Endothelial cell of hepatic sinusoid (primary cell): ENCODE measurements around the gene MINDY4.

Experiments
- in situ Hi-C: cut with HindIII; loops from 2 replicates; pipeline ENCODE4 v1.10.0; 2017; ENCODE audit warnings: low sequenced_read_pairs

The MINDY4 gene

DNA sequence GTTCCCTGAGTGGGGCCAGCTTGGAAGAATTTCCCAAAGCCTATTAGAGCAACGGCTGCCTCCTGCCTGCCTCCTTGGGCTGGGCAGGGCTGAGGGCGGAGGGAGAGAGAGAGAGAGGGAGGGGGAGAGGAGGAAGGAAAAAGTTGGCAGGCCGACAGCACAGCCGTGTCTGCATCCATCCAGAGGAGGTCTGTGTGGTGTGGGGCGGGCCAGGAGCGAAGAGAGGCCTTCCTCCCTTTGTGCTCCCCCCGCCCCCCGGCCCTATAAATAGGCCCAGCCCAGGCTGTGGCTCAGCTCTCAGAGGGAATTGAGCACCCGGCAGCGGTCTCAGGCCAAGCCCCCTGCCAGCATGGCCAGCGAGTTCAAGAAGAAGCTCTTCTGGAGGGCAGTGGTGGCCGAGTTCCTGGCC lies 140.3 kb downstream of the MINDY4 start, which contains the start of gene AQP1:
TSS of gene AQP1 (plus strand) at position 293 of the 409 bp plus-strand sequence. CDS start at position 350, 57 bp downstream.
- in situ Hi-C loops: no loop called here

DNA sequence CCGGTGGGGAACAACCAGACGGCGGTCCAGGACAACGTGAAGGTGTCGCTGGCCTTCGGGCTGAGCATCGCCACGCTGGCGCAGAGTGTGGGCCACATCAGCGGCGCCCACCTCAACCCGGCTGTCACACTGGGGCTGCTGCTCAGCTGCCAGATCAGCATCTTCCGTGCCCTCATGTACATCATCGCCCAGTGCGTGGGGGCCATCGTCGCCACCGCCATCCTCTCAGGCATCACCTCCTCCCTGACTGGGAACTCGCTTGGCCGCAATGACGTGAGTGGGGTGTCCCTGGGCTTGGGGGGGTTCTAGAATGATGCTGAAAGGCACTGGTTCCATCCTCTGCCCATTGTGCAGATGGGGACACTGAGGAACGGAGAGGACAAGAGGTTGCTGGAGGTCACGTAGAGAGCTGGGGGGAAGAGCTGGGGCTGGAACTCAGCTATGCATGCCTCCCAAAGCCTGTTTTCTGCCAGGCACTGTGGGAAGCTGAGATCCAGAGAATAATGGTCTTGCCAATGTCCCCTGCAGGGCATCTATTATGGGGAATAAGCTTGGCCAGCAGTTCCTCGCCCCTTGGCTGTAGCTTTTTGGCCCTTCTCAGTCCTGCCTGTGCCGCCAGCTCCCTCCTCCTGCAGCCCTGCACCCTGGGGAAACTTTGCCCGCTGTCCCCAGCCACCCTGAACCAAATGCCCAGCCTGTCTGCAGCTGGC lies 141.0 kb downstream of the MINDY4 start:
- in situ Hi-C loops: no loop called here

DNA sequence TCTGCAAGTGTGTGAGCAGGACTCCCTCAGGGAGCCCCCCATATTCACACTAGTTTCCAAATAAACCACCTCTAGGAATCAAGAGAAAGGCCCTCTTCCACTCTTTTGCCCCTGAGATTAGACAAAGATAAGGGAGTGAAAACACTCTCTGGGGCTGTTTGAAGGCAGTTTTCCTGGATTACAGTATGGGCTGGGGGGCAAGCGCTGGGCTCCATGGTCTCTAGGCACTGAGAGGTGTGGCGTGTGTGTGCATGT lies 141.4 kb downstream of the MINDY4 start:
- in situ Hi-C loops: no loop called here

DNA sequence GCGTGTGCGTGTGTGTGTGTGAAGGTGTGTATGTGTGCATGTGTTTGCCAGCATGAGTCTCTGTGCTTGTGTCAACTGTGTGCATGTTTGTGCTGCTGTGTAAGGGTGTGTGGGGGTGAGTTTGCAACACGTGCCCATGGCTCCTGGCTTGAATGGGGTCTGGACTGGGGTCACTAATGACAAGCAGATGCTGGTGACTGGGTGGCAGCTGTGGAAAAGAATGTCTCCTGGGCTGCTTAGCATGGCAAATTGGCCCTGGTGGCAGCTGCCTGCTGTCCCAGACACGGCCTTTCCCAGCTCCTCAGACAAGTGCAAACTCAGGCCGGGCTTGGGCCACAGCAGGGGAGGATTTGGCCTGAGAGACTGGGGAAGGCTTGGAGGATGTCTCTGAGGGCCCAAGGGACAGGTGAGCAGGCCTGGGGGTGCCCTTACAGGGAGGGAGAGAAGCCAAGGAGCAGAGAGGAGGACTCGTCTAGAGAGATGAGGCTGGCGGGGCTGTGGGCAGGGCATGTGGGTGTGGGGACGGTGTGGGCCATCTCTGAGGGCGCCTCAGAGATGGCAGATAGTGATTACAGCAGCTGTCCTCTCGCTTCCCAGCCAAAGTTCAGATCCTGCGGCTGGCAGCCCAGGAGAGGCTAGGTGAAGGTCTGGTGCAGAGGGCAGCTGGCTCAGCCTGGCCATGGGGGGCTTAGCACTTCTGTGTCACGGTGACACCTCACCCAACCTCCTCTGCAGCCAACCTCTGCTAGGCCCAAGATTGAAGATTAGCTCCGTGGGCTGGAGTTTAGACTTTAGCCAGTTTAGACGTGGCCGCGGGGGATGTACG lies 142.0 kb downstream of the MINDY4 start:
- in situ Hi-C loops: no loop called here

DNA sequence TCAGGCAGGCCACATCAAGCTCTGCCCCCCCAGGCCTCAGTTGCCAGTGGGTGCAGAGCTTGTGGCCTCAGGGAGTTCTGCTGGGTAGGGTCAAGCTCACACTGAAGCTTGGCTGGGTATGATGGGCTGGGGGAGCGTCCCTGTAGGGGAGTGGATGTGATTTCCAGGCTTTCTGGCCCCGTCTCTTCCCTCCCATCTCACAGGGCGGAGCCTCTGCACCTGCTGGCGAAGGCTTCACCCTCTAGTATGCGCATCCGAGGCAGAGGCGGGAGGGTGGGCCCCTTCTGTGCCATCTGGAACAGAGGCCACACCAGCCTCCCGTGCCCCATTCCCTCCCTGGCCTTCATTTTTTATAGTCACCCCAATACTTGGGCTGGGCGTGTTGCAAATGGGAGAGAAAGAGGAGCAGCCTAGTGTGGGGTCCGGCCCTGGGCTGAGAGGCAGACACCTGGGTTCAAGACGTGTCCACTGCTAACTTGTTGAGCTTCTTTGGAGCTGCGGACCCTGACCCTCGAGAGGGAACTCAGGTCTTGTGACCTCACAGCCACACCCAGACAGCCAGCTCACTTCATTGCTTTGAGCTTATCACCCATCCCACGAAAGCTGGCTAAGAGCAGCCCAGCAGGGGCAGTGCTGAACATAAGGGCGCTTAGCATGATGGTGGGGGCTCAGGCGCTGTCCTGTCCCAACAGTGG lies 142.8 kb downstream of the MINDY4 start:
- in situ Hi-C loops: no loop called here

DNA sequence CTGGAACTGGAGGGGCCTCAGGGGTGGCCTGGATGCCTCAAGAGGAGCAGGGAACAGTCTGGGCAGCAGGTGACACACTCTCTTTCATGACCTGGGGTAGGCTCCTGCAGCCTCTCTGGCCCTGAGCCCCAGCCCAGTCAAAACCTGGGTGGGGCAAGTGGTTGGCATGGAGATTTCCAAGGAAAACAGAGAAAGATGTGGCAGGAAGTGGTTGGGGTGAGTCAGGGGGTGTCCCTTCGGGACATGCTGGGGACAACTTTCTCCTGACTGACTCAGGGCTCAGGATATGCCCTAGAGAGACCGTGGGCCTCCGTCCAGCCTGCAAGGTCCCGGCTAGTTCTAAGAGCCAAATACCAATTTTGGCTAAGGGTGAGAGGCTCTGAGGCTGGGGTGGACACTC lies 143.4 kb downstream of the MINDY4 start:
- in situ Hi-C loops: no loop called here

DNA sequence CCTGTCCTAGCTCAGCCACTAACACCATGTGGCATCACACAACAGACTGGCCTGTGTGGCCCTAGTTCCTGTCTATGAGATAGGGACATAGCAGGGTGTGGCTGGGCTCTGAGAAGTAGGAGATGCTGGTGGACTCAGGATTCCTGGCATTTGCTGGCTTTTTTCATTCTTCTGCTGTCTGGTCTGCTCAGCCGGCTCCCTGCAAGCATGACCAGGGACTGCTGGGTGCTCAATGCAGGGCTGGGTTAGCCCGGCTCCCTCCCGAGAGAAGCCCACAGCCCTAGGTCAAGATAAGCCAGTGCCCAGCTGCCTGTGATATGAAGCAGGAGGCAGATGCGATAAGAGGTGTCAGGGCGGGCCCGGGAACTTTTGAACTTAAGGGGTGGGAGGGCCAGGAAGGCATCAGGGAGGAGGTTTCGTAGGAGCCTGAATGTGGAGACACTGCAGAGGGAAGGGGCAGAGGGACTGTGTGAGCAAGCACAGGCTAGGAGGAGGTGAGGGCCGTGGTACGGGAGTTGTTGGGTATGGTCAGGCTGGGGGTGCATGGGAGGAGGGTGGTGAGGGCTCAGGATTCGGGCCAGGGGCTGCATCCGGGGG lies 143.9 kb downstream of the MINDY4 start:
- in situ Hi-C loops: no loop called here

DNA sequence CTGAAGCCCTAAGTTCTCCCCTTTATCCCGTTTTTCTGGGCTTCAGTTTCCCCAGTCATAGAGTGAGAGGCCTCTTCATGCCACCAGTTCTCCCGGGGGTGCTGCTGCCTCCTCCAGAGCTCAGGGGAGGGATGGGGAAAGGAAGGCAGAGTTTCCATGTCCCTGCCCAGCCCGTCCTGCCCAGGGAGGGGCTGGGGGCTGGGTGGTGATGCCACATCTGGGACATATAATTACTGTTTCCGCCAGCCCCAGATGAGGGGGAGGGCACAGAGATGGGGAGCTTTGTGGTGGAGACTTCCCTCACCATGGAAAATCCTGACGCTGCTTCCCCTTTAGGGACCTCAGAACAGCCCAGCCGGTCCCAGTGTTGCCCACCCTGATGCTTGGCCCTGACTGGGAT lies 144.5 kb downstream of the MINDY4 start:
- in situ Hi-C loops: no loop called here

DNA sequence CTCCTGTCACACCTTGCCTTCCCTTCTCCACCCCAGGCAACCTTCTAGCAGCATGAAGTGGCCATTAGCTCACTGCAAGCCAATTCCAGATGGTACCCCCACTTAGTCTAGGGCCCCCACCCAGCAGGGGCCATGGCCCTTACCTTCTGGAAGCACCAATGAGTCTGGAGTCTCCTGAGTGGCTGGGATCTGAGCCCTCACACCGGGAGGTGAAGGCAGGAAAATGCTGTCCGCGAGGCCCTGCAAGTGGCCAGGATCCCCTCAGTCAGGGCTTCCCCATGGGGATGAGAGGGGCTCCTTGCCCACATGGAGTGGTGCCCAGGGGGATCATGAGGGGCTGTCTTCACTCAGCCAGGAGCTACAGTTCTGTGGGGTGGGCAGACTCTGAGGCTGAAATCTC lies 145.0 kb downstream of the MINDY4 start:
- in situ Hi-C loops: no loop called here

DNA sequence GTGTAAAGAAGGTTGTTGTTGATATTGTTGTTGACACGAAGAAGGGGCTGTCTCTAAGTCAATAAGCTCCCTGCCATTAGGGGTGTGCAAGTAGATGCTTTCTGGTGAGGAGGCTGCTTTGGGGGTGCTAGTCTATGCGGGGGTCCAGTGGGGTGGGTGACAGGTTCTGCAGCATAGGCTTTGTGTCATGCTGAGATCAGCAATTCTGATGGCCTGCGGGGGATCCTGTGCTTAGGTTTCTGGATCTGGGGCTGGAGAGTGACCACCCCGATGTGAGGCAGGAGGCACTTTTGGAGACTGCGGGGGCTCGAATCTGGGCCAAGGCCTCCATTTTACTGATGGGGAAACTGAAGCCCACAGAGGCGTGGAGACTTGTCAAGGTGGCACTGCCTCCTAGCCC lies 145.6 kb downstream of the MINDY4 start:
- in situ Hi-C loops: no loop called here

DNA sequence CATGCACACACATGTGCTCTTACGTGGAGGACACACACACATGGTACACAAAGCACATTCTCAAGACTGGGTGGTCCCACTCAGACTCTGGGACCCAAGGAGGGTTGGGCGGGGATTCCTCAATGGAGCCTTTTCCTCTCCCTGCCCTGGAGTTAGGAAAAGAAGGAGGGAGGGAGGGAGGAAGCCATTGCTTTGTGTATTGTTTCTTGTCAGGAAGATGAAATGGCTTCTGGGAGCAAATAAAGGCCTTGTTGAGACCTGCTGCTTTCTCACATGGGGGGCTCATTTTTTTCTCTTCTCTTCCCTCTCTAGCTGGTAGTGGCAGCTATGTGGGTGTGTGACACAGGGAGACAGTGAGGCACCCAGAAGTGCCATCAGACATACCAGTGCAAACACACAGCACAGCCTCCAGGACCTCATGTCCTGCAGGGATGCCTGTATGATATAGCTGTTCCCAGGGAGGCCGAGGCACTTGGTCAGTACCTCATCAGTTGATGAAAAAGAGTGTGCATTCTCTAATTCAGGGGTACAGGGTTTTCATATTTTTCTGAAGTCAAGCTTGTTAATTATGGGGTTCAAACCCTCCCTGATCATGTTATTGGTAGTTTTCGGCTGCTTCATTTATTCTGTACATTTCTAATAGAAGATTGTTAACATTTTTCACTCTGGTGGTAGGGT lies 146.1 kb downstream of the MINDY4 start:
- in situ Hi-C loops: no loop called here

DNA sequence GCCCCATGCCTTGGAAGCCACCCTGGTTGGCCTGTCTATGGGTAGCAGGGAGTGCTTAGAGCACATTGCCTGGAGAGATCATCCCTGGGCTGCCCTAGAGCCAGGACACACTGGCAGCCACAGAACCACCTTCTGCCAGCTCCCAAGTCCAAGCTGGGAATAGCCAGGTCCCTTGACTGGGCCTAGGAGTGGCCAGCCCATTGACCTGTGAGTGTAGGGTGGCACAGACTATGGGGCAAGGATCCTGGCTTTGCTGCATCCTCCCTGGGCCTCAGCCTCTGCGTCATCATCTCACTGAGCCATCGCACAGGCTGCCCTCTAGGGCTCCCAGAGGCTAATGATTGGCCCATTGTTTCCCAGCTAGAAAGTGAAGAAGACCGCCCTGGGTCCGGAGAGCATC lies 147.5 kb downstream of the MINDY4 start:
- in situ Hi-C loops: no loop called here

DNA sequence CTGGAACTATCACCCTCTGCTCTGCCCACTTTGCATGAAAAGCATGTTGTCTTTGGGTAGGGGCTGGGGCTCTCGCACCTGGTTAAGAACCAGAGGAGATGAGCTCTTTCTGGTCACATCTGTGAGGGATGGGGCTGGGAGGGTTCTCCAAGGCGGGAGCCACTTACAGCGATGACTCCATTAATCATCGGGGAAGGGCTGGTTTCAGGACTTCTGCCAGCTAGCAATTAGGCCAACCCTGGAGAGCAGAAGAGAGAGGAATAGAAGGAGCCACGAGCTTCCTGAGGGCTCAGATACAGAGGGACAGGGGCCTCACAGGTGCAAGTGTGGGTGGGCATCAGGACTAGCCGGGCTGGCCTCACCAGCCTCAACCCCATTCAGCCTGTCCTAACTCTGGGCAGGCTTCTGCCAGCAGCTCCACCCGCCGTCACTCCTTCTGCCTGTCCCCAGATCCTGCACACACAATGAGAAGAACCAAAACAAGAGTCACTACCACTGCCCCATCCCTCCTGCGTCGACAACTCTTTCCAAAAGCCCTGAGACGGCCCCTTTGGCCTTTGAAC lies 148.9 kb downstream of the MINDY4 start:
- in situ Hi-C loops: no loop called here

DNA sequence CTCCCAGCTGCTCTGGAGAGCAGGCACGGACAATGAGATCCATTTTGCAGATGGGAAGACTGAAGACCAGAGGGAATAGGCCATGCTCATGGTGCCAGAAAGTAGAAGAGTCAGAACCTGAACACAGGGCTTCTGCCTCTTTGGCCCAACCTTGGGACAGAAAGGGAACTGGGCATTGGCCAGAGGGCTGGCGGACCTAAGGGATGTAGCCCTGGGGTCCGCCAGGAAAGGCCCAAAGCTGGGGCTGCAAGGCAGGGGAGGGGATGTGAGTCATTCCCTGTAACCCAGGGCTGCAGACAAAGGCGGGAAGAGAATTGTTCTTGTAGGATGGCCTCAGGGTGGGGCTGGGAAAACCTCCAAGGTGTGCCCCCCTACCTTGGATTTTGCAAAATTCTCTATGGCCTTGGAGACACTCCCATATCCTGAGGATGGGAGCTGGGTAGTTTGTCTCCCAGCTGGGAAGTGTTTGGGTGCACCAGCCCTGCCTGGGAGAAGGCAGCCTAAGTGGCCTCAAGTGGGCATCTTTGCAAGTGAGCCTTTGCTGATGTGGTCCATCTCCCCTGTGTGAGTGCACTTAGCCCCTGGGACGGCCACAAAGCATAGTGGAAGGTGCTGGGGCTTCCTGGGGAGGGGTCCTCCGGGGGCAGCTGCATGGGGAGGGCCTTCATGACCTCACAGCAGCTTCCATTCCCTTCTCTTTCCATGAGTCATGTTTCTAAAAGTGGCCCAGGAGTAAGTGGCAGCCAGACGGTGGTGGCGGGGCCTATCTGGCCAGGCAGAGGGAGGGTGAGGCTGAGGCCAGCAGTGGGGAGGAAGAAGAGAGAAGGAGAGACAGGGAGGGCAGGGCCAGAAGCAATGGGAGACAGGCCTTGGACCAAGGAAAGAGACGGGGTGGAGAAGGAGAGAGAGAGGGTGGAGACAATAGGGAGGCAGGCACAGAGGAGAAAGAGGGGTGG lies 149.6 kb downstream of the MINDY4 start:
- in situ Hi-C loops: no loop called here

DNA sequence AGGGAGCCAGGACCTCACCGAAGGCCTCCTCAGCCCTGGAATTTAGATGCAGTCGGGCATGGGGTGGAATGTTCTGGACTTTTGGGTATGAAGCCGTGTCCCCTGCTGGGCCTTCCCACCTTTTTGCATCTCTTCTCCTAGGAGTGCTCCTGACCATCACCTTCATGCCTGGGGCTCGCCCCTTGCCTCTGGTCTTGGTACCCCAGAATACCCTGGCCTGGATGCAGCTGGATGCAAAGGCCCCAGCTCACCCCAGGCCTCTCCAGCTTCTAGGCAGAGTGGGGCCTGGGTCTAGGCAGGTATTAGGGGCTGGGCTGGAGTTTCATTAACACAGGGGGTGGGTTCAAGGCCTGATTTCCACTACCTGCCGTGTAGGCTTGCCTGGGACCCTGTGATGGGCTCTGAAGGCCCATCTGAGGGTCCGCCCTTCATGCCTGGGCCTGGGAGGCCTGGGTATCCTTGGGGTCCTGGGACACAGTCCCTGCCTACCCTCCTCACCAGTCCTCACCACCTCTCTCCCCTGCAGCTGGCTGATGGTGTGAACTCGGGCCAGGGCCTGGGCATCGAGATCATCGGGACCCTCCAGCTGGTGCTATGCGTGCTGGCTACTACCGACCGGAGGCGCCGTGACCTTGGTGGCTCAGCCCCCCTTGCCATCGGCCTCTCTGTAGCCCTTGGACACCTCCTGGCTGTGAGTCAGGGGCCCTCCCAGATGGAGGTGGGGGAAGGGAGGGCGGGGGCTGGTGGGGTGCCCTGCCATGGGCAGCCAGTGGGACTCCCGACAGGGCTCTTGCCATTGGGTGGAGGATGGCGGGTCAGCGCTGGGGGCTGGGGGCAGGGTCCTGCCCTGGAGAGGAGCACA lies 150.6 kb downstream of the MINDY4 start:
- in situ Hi-C loops: no loop called here

DNA sequence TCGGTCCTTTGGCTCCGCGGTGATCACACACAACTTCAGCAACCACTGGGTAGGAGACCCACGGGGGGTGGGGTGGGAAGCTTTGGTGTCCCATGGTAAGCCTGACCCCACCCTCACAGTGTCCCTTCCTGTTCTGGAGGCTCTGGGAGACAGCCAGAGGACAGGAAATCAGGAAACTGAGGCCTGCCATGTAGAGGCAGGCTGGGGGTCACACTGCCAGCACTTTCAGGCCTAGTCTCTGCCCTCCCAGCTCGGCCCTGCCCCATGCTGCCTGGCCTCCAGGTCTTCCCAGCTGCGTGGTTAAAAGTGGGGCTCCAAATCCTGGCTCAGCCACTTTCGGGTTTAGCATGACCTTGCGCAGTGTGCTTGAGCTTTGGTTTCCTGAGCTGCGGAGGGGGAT lies 151.4 kb downstream of the MINDY4 start:
- in situ Hi-C loops: no loop called here

DNA sequence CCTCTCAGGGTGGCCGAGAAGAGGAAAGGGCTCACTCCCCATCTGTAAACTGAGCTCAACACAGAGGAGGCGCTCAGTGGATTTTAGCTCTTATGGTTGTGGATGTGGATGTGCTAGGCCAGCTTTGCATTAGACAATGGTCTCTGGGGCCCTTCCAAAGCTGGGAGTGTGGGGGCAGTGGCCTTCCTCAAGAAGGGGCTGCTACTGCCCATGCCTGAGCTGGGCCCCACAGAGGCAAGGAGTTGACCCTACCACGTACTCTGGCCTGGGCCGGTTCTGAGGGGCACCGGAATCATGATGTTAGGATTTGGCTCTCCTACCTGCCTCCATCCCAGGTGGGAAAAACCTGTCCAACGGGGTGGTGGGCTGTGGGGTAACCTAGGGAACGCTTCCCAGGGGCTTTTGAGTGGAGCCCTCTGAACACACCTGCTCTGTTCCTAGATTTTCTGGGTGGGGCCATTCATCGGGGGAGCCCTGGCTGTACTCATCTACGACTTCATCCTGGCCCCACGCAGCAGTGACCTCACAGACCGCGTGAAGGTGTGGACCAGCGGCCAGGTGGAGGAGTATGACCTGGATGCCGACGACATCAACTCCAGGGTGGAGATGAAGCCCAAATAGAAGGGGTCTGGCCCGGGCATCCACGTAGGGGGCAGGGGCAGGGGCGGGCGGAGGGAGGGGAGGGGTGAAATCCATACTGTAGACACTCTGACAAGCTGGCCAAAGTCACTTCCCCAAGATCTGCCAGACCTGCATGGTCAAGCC lies 152.0 kb downstream of the MINDY4 start:
- in situ Hi-C loops: no loop called here
